RKO (cell line): Measurements from ENCODE around the gene WFIKKN2.

ENCODE experiments used
- DNase-seq: peaks from one replicate; pipeline ENCODE4 v3.0.0-alpha.2; 2016; ENCODE audit warnings: low spot score

WFIKKN2 gene

DNA sequence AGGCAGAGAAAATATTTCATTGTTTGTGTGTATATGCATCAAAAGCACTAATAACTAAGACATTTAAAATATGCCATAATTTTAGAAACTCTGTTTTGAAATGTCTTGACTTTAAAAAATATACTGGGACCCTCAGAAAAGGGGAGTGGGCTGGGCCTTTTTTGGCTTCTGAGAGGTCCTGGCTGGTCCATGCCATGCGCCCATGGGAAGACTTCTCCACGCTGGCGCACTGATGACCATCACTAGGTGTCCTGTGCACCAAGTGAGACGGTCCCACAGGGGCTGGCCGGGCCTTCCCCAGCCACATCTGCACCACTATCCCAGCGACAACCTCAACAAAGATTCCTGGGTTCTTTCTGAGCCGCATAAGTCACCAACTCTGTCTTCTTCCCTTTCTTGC lies 27.0 kb upstream of the WFIKKN2 start:
- DNase-seq = no peak

DNA sequence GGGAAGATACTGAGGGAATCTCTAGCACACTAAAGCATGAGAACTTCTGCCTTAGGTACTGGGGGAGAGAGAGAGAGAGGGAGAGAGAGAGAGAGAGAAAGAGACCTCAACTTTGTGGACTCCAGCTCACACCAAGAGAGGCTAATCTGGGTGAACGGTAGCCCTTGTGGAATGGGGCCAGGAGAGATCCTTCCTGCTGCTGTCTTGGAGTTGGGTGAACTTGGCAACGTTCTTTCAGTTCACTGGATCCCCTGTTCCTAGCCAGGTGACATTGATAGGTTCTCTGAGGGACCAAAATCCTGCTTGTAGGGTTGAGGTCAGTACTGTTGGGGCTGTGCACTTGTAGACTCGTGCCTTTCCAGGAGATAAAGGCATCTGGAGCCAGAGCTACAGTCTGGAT lies 26.5 kb upstream of the WFIKKN2 start:
- no peak for DNase-seq

DNA sequence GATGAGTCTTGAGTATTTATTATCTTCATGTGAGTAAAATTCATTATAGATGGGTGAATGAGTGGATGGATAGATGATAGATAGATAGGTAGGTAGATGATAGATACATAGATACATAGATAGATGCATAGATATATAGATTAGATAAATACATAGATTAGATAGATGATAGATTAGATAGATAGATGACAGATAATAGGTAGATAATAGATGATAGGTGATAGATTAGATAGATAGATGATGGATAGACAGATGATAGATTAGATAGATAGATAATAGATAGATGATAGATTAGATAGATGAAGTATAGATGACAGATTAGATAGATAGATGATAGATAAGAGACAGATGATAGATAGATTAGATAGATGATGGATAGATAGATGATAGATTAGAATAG lies 21.8 kb upstream of the WFIKKN2 start:
- no peak for DNase-seq

DNA sequence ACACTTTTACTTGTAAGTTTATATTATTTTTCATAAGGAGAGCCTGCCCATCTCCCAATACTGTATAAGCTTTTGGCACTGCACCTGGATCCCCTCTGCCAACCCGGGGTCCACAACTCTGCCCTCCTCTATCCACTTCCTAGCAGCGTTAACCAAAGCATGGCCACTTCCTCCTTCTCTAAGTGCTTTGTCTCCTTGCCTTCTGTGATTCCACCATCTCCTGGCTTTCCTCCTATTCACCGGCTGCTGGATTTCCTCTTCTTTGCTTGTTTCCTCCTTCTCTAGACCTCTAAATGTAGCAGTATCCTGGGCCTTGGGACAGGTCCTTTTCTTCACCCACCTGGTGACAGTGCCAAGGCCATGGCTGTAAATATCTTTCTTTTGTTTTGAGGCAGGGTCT lies 20.0 kb upstream of the WFIKKN2 start:
- DNase-seq = no peak

DNA sequence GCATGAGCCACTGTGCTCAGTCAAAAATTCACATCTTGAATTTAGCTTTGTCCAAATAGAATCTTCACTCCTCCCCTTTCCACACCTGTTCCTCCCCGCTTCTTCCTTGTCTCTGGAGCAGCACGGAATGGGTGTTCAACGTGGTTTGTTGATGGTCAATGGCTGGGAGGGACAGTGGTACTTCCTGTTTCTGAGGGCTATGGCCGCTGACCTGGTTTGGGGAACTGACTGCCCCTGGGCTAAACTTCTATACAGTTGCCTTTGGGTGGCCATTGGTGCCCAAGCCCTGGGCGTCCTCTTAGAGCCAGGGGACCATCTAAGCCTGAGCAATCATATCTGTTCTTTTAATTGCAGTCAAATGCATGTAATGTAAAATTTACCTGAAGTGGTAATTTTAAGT lies 19.1 kb upstream of the WFIKKN2 start:
- DNase-seq = no peak

DNA sequence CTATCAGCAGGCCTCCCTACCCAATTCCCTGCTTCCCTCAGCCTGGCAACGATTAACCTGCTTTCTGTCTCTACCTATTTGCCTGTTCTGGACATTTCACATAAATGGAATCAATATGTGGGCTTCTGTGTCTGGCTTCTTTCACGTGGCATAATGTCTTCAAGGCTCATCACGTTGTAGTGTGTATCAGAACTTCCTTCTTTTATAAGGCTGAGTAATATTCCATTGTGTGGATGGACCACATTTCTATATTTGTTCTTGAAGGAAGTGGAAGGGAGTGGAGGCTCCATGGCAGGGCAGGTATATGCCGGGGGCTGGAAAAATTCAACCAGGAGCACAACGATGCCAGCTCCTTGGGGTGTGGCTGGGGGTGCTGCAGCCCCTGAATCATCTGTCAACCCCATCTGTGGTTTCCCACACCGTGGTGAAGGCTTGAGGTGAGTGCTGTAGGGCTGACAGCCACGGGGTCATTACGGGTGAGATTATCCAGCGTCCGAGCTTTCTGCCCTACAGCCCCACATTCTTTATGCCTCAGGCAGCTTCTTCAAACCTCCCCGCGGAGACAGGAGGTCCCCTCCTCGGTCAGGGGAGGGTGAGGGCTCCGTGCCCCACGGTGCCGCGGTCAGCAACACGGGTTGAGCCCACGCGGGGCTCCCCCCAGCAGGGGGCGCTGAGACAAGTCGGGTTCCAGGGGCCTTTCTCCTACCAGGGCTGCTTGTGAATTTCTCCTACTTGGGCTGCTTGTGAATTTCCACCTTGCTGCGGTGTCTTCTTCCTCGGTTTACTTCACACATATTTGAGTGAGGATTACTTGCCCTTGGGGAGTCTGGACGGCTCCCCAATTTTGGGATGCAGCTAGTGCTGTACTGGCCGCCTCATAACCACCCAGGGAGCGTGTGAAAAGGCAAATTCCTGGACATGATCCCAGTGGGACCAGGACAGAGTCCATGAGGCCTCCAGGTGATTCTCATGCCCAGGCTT lies 18.3 kb upstream of the WFIKKN2 start:
- no peak for DNase-seq

DNA sequence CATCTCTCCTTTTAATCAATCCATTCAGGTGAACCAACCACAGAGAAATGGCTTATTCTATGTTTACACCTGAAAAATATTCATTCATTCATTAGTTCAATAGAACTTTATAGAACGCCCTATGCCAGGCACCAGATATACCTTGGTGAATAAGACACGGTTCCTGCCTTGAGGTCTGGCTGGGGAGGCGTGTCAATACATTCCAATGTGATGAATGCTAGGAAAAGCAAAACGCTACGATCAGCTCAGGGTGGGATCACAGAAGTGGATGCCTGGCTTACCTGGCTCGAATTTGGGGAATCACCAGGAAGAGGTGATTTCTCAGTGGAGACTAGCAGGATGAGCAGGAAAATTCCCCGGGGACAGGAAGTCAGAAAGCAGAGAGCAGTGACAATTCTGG lies 17.5 kb upstream of the WFIKKN2 start:
- DNase-seq = no peak

DNA sequence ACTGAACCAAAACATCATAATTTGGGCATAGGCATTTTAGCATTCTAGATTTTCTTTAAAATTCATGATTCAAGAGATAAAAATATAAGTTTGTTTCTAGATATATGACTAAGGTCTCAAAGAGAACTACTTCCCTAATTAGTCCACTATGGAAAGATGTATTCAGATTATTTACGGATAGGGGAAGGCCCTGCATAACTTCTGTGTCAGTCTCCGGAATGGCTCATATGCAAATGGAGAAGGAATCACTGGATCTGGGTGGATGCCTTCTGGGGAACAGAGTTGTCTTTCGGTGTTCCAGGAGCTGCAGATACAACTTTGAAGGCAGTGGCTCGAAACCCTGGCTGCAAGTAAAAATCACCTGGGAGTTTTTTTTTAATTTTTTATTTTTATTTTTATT lies 17.1 kb upstream of the WFIKKN2 start:
- DNase-seq = no peak

DNA sequence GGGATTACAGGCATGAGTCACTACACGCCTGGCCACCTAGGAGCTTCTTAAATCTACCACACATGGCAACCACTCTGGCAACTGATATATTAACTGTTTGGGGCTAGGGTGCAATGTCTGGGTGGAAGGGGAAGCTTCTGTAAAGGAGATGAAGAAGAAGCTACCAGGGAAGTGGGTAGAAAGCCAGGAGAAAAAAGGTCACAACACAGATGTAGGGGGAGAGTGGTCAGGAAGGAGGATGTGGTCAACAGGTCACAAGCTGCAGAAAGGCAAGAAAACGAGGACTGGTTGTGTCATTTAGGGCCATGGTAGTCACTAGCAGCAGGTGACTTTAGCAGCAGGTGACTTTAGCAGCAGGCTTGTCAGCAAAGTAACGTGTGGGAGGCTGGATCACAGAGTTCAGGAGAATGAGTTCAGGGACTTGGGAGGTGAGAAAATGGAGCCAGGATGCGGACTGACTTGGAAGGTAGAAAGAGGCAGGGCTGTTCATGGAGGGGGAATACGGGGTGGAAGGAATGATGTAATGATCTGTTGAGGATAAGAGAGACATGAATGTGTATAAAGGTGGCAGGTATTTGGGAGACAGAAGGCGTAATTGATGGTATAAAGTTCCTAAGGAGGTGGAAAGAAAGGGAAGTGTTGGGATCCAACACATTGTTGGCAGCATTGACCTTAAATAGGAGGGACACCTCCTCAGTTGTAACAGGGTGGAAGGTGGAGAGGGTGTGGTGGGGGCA lies 16.3 kb upstream of the WFIKKN2 start:
- no peak for DNase-seq

DNA sequence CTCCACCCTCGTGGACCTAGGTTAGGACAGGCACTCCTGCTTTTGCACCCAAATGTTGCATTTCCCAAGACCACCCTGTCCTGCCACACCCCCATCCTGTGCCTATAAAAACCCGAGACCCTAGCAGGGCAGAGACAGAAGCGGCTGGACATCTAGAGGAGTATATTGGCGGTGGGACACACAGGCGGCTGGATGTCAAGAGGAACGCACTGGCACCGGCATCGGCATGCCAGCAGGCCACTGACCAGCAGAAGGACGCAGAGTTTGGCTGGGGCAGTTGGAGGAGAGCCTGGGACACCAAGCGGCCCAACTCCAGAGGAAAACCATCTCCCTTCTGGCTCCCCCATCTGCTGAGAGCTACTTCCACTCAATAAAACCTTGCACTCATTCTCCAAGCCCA lies 14.7 kb upstream of the WFIKKN2 start:
- no peak for DNase-seq

DNA sequence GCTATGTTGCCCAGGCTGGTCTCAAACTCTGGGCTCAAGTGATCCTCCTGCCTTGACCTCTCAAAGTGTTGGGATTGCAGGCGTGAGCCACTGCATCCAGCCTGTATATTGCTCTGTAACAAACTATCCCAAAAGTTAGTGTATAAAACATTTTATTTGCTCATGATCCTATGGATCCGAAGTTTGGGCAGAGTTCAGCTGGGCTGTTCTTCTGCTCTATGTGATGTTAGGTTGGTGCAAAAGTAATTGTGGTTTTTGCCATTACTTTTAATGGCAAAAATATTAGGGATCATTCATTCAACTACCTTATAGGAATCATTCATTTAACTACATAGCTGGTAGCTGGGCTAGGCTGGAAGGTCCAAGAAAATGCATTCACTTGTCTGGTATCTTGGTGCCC lies 12.8 kb upstream of the WFIKKN2 start:
- no peak for DNase-seq

DNA sequence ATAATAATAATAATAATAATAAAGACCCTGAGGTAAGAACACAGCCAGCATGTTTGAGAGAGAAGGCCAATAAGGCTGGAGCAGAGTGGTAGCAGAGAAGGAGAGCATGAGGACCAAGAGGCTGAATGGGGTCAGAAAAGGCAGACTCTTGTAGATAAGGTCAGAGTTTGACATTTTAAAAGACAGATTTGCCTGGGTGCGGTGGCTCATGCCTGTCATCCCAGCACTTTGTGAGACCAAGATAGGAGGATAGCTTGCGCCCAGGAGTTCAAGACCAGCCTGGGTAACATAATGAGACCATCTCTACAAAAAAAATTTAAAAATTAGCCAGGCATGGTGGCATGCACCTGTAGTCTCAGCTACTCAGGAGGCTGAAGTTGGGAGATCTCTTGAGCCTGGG lies 11.0 kb upstream of the WFIKKN2 start:
- no peak for DNase-seq

DNA sequence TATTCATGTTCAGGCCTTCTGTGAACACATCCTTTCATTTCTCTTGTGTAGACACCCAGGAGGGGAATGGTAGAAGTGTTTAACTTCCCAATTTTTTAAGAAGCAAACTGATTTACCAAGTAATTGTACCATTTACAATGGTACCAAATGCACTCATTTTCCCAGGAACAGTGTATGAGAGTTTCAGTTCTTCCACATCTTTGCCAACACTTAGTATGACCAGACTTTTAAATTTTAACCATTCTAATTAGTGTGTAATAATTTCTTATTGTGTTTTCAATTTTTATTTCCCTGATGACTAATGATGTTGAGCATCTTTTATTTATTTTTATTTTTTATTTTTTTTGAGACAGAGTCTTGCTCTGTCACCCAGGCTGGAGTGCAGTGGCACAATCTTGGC lies 10.2 kb upstream of the WFIKKN2 start:
- DNase-seq = no peak

DNA sequence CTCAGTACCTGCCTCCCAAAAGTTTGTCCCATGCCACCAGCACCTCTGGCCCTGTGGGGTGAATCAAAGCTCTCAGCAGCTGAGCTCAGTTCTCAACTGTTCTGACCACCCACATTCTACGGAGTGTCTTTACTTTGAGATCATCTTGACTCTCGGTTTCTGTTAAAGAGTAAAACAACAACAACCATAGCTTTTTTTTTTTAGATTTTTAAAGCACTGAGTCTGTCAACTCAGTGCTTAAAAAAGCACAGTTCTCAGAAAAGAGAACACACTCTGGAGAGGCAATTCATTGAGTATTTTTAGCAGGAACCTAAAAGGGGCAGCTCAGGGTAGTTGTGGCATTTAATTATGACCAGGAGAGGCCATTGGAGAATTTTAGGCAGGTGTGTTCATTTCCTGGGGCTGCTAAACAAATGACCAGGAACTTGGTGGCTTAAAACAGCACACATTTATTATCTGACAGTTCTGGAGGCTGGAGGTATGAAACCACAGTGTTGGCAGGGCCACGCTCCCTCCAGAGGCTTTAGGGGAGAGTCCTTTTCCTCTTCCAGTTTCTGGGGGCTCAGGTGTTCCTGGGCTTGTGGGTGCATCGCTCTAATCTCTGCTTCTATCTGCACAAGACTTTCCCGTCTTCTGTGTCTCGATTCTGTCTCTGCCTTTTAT lies 6.7 kb upstream of the WFIKKN2 start:
- DNase-seq = no peak

DNA sequence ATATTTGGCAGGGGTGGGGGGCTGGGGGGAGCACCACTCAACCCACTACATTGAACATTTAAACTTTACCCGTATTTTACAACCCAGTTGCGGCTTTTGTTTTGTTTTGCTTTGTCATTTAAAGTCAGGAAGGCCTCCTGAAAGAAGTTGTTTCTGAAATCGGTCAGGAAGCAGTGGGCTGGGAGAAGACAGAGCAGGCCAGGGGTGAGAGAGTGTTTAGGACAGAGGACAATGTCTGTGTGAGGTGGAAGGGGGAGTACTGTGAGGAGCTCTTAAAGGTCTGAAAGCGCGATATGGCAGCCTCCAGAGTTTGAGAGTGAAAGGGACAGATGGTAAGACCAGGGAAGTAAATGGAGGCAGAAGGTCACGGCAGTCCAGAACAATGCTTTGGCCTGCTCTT lies 6.1 kb upstream of the WFIKKN2 start:
- no peak for DNase-seq

DNA sequence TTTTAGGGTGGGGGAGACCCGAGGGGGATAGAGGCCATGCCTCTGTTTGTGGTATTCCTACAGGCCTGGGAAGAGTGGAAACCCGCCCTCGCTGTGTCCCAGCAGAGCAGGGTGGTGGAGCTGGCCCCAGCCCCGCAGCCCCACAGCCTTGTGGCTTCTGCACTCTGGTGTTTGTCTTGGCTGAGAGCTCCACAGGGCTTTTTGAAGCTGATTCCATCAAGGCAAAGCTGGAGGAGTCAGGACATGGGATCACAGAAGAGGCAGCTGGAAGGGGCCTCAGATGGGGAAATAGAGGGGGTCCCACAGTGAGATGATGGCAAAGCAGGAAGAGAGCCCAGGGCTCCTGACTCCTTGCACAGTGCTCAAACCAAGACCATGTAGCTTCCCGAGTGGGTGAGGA lies 5.0 kb upstream of the WFIKKN2 start:
- no peak for DNase-seq

DNA sequence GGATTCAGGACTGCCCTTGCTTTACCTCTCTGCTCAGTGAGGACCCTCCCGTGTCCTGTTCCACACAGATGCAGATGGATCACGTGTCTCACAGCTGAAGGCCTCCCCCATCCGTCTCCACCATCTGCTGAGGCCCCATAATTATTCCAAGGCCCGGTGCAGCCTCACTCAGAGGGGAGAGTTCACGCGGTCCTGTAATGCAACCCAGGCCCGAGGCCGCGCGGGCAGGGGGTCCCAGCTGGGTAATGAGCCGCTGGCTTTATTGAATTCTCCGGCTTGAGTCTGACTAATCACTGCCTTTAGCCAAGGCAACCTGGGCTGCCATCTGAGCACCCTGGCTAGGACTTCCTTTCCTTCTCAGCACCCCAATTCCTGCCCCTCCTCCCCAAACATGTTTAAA lies 4.4 kb upstream of the WFIKKN2 start:
- DNase-seq = no peak

DNA sequence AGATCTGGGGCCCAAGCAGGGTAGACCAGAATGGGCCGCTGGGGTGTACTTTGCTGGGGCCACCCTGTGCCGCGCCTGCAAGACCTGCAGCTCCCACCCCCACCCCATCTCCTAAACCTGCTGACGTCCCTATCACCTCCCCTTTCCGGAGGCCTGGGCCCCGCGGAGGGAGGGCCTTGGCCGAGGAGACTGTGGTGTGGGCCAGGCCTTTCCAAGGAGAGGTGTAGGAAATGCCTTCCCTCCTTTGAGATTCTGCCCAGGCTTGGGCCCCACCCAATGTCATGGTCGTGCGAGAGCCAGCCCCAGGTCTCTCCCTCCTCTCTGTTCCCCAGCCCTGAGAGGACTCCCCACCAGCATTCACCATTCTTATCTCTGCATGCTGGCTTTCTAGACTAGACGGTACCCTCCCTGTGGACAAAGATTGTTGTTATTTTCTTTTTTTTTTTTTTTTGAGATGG lies 3.9 kb upstream of the WFIKKN2 start:
- no peak for DNase-seq

DNA sequence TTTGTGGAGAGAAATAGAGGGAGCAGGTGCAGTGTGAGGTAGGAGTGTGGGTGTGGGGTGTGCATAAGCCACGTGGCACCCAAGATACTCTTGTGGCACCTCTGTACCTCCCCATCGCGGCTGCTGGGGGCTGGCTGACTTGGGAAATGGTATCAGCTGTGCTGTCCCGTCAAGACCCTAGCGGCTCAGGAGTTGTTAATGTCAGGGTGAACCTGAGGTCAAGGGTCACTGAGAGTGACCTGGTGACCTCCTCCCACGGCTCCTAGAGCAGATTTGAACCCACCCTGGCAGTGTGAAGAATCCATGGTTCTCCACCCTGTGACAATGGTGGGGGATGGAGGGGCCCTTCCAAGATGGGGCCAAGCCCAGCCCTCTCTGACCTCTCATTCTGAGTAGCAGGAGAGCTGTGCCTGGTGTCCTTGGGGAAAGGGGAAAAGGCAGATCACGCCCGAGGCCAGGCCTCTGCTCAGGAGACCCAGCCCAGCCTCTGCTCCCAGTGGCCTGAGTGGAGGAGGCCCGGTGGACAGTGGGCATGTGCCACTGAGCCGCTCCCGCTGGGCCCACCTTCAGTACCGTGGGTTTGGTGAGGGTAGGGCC lies 3.0 kb upstream of the WFIKKN2 start:
- no peak for DNase-seq

DNA sequence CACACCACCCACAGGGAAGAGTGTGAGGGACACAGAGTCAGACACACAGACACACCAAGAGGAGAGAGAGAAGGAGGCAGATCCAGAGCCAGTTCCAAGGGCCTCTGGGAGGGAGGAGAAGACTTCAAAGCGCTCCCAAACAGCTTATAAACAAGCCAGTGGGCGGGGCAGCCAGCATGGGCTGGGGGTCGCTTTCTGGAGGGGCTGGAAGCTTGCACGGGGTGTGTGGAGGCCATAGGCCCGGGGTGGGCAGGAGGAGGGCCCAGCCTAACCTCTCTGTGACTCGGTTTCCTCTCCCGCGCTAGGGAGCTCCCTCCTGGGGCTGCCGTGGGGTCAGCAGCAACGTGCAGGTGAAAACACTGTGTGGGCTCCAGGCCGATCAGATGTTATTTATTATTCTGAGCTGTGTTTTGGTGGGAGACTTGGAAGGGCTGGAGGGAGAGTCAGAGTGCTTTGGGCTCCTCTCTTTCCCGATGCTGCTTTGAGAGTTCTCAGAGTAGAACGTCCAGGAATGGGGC lies 2.5 kb upstream of the WFIKKN2 start:
- no peak for DNase-seq

DNA sequence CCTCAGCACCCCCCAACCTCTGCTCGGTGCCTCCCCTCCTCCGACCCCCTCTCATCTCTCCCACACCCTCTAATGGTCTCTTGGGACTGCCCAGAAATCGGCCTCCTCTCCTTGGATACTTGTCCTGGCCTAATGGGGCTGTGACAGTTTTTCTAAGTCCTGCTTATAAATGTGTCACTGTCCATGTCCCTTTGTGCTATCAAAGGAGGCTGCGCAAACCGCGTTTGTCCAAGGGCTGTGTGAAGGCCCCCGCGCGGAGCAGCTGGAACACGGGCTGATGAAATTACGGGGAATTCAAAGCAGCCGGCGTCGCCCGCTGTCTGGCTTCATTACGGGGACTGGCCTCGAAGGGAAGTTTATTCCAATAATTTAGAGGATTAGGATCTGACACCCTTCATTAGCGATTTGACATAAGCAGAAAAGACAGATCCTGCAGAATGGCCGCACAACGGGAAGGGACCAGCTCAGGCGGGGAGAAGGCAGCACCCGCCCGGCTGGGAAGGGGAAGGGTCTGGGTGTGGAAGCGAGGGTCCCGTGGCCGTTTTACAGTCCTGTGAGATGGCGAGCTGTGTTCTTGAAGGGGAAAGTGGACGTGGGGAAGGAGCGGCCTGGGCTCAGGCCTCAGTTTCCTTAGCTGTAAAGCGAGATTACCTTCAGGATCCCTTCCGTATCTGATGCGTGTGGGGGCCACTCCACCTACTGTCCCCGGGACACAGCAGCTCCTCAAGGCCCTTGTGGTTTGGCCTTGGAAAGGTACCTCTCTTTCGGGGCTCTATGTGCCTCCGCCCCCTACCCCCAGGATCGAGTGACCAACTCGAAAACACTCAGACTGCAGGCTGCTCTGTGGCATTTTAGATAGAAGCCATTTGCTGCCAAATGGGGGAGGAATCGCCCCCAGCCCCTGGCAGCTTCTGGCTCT lies 1.6 kb upstream of the WFIKKN2 start:
- no peak for DNase-seq
